Measurements from ENCODE around the gene ZNF527.

GRCh38 chr19:37413313-37414084, 42.6 kb downstream of the ZNF527 start:
- TF ChIP-seq POLR2A (IDR thresholded peaks at IDR 0.05) (no peak), CTCF (IDR thresholded peaks at IDR 0.05) (no peak)

Data from lower leg skin (tissue), 3 donors.